GM21526 (cell line): ENCODE data around the gene BIRC5.

ENCODE experiments used
- ATAC-seq: cut with Tn5 transposase; IDR thresholded peaks from one replicate; pipeline ENCODE4 v1.9.1; 2021; ENCODE audit warnings: moderate library complexity; ENCODE audit not compliant: unreplicated experiment, low FRiP score

The BIRC5 gene

GRCh38 chr17:78271419-78272170 lies 57.5 kb downstream of the BIRC5 start:
- no peak for ATAC-seq

- no peak for ATAC-seq
Measured at GRCh38 chr17:78272181-78272913, 58.3 kb downstream of the BIRC5 start.

- no peak for ATAC-seq
Measured at GRCh38 chr17:78272914-78273258, 58.8 kb downstream of the BIRC5 start.

GRCh38 chr17:78273813-78274212 lies 59.8 kb downstream of the BIRC5 start:
- no peak for ATAC-seq
